8988T (cell line): Measurements from ENCODE around the gene SNRPF.

Experiments used
- DNase-seq: peaks from one replicate; pipeline ENCODE4 v3.0.0; 2011

The SNRPF gene

DNA sequence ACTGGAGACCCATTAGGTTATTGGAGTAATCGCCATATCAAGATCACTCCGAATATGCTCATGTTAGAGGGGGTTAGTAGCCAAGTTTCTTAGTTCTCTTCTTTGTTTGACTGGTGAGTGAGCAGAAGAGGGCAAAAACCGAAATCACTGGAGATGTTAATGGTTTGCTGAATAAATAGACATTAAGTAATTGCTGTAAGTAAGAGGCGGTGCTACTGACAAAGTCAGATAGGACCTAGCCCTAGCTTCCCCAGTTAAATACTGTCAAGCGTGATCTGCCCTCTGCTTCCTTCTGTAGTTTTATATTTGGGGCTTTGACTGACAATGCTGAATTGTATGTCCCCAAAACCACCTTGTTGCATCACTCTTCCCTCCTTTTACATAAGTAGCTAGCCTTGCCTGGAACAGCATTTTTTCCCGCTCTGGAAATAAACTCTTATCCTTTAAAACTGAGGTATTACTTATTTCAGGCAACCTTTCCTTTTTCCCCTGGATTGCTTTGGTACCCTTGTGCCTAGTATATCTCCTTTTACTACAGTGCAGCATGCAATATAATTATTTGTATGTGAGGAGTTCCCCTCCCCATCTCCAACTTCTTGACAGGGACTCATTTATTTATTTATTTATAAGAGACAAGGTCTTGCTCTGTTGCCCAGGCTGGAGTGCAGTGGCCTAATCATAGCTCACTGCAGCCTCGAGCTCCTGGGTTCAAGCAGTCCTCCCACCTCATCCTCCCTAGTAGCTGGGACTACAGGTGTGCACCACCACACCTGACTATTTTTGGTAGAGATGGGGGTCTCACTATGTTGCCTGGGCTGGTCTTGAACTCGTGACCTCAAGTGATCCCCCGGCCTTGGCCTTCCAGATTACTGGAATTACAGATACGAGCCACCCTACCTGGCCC, 1.4 kb downstream of the SNRPF start:
- DNase-seq = no peak

DNA sequence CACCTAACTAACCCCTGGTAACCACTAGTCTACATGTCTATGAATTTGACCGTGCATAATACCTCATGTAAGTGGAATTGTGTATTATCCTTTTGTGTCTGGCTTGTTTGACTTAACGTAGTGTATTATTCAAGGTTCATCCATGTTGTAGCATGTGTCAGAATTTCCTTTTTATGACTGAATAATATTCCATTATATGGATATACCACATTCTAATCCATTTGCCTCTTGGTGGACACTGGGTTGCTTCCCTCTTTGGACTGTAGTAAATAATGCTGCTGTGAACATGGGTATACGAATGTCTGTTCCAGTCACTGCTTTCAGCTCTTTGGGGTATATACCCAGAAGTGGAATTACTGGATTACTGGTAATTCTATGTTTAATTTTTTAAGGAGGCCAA, 3.3 kb downstream of the SNRPF start:
- no peak for DNase-seq

DNA sequence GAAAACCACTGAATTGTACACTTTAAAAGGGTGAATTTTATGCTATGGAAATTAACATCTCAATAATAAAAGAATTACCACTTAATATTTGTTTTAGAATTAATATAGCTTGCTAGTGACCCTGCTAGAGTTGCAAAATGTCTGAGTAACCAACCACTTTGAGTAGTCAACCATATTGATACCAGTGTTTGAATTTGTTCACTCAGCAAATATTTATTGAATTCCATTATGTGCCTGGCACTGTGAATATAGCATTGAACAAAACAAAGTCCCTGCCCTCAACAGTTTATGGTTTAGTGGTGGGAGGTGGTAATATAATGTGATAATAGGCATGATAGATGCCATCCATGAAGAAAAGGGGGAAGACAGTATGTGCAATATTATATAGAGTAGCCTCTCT, 4.6 kb downstream of the SNRPF start:
- DNase-seq = no peak

DNA sequence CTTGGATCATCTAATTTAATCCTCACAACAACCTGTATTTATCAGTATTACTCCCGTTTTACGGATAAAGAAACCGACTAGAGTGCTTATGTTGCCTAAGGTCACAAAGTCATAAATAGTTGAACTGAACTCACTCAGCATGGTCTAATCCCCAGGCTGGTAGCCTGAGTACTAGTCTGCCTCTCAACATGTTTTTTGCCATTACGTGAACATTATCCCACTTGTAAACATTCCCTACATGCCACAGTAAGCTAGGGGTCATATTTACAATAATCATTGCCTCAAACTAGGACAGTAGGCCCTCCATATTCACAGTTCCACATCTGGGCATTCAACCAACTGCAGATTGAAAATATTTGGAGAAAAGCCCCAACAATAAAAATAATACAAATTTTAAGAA, 12.1 kb downstream of the SNRPF start:
- DNase-seq = no peak

DNA sequence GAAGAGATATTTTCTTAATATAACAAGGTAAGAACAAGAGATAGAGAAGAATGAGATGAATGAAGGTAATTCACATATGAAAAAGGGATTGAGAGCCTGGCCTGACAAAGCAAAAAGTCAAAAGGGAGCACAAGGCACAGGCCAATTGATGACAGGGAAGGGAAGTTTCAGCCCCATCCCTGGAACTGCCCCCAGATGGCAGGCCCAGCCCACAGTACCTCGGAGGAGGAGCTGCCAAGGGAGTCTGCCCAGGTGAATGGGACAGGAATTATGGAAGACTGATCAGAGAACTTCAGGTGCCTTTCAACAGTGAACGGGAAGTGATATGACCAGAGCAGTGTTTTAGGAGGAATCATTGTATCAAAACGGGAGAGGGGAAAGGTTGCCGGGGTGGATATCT, 15.7 kb downstream of the SNRPF start:
- no peak for DNase-seq

DNA sequence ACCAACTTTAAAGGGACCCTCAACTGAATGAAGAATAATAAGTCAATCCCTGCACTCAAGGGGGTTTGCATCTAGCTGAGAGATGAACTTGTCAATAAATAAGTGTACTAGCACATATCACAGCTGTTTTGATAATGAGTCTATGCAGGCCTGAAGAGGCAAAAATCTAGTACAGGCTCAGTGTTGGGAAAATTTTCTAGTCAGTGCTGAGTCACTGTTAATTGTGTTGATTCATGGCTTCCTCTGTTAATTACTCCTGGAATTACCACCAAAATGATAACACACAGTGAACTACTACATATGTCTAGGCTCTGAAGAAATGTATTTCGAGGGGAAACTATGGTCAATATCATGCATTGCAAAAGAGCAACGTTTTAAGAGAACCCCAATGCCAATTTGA, 18.9 kb downstream of the SNRPF start:
- DNase-seq = no peak

DNA sequence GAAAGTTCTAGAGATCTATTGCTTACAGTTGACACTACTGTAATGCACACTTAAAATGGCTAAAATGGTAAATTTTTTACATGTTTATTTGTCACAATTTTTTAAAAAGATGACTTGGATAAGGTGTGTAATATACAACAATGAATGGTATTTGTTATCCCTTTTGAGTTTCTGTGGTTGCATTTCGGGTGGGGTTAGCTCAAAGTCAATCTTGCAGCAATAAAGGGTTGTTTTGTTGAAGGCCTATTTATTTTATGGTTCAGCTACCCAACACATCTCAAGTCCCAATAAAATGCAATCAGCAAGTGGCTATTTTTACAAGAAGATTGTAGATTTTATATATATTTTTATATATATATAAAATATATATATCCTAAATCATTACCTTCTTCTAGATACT, 22.1 kb downstream of the SNRPF start:
- no peak for DNase-seq

DNA sequence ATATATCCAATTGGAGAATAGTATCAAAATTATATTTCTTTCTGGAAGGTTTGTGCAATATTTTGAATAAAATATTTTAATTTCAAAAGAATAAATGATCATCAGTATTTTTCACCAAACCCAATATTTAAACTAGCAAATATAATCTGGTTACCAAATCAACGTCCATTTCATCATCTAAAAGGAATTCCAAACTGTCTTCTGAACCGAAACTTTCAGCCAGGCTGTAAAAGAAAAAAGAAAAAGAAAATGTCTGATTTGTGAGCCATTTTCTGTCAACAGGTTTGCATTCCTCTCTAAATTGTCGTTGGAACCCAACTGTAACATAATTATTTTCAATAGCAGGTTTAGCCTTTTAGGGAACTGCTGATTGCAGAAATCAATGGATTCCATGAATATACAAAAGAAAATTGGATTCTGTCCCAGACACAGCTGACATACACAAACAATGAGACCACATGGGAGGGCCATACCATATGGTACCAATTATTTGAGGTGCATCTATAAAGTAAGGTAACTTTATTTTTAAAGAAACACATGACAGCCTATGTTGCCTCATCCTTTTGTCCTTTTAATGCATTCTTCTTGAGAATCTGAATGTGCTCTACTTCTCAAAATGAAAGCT, 22.7 kb downstream of the SNRPF start:
- DNase-seq = no peak

DNA sequence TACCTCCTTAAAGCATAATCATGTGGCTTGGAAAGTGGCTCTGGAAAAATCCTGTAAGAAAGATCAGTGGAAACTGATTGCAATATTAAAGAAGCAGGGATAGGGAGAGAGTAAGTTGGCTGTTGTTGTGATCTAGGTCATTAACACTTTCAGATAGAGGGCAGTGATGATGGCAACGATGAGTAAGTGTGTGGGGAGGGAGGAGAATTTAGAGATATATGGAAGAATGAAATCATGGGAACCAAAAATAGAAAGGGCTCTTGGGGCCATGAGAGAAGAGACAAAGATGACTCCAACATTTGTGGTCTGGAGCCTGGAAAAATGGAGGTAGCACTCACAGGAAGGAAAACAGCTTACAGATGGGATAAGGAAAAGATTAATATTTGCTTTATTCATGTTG, 23.3 kb downstream of the SNRPF start:
- DNase-seq = no peak

DNA sequence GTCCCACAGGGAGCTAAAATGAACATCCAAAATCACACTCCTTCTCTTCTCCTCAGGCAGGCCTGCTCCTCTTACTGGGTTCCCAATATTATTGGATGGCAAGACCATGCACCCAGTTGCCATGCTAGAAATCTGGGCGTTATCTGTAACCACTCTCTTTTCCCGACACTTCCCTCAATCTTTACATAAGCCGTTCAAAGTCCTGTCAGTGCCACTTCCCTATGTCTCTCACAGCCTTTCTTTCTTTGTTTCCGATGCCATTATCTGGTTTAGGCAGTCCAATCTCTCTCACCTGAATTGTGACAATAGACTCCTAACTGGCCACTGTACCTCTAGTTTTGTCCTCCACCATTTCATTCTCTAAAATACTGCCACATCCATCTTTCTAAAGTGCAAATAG, 24.1 kb downstream of the SNRPF start:
- DNase-seq = no peak

DNA sequence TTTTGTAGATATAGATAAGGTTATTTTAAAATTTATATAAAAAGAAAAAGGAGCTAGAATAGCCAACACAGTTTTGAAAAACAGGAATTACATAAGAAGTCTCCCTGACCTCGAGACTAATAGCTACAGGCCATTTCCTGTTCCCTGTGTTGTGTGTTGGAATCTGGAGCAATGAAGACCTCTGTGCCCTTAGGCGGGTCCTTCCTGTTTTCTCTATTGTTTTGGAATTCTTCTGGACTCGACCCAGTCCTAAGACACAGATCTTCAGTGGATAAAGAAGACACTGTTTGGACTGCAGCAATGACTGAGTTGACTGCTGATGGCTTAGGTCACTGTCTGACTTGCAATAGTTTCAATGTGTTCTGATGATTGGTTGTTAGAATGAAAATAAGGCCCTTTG, 26.2 kb downstream of the SNRPF start:
- DNase-seq = no peak

DNA sequence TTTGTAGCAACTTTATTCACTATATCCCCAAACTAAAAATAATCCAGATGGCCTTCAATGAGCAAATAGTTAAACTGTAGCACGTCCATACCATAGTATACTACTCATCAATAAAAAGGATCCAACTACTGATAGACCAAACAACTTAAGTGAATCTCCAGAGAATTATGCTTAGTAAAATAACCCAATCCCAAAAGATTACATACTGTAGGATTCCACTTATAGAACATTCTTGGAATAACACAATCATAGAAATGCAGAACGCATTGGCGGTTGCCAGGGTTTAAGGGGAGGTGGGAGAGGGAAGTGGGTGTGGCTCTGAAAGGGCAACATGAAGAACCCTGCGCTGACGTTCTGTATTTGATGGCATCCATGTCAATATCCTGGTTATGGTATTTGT, 28.6 kb downstream of the SNRPF start:
- no peak for DNase-seq

DNA sequence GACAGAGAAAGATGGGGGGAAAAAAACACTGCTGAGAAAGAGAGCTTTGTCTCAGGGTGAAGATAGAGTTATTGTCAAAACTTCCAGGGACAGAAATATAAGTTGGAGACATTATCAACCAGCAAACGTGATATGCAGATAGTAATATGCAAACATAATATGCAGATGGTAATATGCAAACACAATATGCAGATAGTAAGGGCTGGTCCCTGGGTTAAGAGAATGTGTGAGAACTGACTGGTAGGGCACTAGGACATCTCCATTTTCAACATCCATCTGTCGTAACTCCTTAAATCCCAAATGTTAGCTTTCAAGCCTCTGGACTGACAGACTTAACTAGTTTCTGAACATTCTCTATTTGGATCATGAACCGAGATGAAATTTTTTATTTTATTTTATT, 32.2 kb downstream of the SNRPF start:
- DNase-seq = no peak

DNA sequence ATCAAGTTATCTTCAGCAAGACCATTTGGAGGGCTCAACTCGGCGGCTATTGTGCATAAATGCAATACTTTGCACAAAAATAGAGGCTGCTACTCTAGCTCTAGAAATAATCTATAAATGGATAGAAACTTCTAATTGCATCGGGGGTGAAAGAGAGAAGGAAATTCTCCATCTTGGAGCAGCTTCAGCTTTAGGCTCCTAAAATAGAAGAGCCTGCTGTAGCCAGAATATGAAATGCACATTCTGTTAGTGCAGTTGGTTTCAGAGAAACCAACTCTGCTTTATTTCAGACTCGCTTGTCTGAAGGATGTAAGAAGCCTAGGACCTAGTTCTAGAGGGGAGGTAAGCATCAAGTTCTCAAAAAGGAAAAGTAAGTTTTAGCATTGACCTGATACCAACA, 38.1 kb downstream of the SNRPF start:
- DNase-seq = no peak

DNA sequence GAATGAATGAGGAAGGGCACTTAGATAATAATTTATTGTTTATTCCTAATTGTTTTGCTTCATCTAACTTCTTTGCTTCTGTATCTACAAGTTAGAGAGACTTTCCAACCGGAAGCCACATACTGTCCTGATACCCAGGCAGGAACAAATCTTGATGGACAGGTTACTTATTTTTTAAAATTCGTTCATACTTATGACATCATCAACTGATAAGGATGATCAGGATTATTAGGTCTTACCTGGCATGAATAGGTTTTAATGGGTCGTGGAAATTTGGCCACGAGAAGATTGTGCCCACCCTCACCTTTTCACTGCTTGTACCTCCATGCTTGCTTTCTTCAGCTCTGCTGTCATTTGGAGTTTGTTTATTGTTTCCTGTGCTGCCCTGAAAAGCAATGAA, 39.3 kb downstream of the SNRPF start:
- no peak for DNase-seq

DNA sequence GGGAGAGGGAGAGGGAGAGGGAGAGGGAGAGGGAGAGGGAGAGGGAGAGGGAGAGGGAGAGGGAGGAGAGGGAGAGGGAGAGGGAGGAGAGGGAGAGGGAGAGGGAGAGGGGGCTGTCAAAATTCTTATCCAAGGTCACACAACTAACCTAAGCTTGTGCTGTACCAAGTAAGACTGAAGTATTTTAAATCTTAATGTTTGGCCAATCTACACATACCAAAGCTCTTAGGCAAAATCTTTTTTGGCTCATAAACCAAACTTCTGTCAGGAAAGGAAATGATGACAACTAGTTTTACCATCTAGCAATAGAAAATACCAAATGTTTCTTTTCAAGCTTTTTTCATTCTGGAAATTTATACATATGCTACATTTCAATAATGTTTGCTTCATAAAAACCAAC, 49.8 kb downstream of the SNRPF start:
- no peak for DNase-seq

DNA sequence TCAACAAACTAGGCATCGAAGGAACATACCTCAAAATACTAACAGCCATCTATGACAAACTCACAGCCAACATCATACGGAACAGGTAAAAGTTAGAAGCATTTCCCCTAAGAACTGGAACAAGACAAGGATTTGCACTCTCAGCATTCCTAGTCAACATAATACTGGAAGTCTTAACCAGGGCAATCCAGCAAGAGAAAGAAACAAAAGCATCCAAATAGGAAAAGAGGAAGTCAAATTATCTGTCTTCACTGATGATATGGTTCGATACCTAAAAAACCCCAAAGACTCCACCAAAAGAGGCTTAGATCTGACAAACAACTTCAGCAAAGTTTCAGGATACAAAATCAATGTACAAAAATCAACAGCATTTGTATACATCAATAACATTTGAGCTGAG, 51.1 kb downstream of the SNRPF start:
- DNase-seq = no peak
